HG02943 (cell line): ENCODE data around the gene ERV3-1.
"Not testable (repeated sequence)": the region's sequence is repeated elsewhere in the genome, so short reads cannot be mapped to it uniquely, and the experiment has no call there.

ENCODE experiments used
- ATAC-seq: cut with Tn5 transposase; IDR thresholded peaks from one replicate; pipeline ENCODE4 v1.9.1; 2021; ENCODE audit warnings: mild to moderate bottlenecking, low read depth, moderate library complexity; ENCODE audit not compliant: unreplicated experiment

ERV3-1 gene, protein sequence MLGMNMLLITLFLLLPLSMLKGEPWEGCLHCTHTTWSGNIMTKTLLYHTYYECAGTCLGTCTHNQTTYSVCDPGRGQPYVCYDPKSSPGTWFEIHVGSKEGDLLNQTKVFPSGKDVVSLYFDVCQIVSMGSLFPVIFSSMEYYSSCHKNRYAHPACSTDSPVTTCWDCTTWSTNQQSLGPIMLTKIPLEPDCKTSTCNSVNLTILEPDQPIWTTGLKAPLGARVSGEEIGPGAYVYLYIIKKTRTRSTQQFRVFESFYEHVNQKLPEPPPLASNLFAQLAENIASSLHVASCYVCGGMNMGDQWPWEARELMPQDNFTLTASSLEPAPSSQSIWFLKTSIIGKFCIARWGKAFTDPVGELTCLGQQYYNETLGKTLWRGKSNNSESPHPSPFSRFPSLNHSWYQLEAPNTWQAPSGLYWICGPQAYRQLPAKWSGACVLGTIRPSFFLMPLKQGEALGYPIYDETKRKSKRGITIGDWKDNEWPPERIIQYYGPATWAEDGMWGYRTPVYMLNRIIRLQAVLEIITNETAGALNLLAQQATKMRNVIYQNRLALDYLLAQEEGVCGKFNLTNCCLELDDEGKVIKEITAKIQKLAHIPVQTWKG

DNA sequence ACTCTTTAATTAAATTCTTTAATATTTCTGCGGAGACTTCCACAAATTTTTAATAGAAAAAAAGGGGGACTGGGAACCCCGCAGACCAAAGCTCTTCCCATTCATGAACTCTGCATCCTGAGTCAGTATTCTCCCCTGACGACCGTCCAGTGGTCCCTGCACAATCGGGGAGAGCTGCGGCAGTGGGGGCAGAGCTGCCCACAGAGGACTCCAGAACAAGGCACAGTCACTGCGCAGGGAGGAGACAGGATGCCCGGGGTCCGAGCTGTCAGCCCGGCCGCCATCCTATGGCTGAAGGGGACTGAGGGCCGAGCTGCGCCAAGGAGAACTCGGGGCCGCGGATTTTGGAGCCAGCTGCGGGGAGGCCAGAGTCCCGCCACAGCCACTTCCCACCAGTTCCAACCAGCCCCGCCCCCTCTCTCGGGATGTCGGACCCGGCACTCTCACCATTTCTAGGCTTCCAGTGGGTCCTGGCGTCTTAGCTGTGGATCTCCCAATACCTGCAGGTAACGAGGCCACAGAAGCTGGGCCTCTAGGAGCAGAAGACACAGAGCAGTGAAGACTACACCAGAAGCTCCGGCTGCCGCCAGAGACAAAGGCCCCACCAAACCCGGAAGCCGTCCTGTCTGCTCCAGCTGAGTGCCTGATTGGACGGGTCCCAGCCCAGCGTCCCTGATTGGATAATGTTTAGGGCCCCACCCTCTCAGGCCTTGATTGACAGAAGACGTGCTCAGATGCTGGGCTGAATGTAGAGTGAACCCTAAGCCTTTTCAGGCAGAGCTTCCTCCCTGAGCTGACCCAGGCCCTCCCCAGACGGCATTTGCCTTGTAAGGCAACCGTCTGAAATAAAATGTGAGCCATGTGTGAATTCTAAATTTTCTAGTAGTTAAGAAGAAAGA, at the start of gene ERV3-1:
TSS of gene ERV3-1 (minus strand) at position 594 of the 899 bp plus-strand sequence. CDS start 13,661 bp downstream, outside the sequence.
- ATAC-seq: peak; percentile 100

DNA sequence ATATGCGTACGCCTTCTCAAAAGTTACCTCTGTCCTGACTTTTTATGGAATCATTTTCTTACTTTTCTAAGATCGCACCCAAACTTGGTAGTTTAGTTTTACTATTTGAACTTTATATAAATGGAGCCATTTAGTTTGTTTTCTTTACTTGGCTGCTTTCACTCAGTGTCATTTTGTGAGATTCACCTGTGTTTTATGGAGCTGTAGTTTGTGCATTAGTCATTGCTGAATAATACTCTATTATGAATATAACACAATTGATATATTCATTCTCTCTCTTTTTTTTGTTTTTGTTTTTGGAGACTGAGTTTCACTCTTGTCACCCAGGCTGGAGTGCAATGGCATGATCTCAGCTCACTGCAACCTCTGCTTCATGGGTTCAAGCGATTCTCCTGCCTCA, 49.3 kb upstream of the ERV3-1 start:
- ATAC-seq: not testable (repeated sequence)

DNA sequence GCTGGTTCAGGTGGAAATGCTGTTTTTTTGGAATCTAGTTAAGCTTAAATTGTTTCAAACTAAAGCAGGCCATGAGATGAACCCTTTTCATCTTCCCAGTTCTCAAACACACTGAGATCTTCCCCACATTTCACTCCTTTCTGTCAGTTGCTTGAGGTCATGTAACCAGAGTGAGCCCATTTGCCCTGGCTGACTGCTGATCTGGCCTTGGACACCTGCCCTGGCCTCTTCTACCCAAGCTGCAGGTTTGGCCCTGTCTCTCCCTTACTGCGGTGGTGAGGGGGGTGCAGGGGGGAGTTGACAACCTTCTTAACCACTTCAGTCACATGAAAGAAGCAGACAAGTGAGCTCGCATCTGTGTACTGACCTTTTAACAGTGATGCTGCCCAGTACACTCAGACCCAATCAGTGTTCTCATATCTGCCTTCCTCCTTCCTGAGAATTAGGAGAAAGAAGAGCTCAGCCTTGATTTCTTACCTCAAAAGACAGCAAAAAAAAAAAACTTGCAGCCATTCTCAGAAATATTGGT, 48.0 kb upstream of the ERV3-1 start:
- ATAC-seq: not testable (repeated sequence)

DNA sequence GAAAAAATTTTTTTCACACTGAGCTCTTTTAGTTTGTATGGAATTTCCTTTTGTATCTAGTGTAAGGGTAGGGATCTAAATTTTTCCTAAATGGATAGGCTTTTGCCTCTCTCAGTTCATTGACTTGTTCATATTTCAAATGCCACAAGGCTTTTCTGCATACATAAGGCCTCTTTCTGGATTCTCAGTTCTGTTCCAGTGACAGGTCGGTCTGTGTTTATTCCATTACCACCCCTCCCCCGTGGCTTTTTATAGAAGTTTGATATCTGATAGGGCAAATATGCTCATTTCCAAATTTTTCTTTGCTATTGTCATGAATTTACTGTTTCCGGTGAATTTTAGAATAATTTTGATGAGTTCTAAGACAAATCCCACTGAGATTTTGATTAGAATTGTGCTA, 45.2 kb upstream of the ERV3-1 start:
- not testable (repeated sequence) for ATAC-seq

DNA sequence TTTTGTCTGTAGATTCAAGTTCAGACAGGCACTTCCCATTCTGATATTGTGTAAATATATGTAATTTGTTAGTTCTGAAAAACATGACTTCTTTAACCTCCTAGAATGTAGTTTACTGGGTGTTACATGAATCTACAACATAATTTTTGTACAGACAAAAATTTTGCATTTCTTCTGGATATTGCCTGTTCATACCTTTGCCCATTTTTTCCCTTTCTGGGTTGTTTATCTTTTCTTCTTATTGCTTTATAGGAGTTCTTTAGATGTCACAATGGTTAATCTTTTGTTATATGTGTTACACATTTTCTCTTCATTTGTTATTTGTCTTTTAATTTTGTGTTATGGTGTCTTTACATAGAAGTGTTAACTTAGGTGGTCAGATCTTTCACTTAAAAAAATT, 44.7 kb upstream of the ERV3-1 start:
- not testable (repeated sequence) for ATAC-seq

DNA sequence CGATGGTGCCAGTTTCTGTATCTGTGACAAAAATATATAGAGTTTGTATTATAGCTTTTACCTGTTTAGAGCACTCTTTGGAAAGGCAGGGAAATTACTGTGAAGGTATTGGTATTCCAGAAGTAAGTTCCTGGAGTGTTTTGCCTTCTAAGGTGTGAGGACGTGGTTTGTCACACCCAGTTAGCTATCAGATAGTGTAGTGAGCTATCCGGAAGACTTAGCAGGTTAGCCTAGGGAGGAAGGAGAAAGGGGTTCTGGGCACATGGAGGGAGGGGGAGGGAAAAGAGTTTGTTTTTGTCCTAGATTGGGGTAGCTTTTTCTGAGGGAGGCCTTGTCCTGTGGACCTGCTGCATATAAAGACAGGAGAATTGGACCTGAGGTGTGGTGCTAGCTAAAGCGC, 39.8 kb upstream of the ERV3-1 start:
- not testable (repeated sequence) for ATAC-seq

DNA sequence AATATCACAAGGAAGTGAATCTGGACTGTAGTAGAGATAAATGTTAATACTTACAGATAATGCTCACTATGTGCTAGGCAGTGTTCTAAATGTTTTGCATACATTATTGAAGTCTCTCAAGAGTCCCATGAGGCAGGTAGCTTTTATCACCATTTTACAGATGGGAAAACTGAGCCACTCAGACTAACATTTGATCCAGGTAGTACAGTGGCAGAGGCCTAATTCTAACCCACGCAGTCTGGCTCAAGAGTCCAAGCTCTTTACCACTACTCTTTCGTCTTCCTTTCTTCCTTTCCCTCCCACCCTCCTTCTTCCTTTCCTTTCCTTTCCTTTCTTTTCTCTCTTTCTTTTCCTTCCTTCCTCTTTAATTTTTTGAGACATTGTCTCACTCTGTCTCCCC, 39.1 kb upstream of the ERV3-1 start:
- not testable (repeated sequence) for ATAC-seq

DNA sequence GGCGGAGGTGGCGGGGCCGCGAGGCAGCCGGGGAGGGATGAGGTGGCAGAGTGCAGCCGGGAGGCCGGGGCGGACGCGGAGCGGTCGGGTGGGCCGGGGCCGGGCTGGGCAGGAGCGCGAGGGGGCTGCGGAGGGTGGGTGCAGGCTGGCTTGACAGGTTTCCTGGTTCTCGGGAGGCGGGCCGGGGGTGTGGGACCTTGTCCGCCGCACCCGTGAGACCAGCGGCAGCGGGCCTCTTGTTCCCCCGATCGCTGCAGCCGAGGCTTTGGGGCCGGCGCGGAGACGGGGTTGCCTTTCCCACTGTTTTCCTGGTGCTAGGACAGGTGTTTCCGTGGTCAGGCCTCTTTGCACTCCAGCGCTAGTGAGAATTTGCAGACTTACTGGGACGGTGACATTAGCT, 32.3 kb upstream of the ERV3-1 start:
- peak; percentile 6 for ATAC-seq

DNA sequence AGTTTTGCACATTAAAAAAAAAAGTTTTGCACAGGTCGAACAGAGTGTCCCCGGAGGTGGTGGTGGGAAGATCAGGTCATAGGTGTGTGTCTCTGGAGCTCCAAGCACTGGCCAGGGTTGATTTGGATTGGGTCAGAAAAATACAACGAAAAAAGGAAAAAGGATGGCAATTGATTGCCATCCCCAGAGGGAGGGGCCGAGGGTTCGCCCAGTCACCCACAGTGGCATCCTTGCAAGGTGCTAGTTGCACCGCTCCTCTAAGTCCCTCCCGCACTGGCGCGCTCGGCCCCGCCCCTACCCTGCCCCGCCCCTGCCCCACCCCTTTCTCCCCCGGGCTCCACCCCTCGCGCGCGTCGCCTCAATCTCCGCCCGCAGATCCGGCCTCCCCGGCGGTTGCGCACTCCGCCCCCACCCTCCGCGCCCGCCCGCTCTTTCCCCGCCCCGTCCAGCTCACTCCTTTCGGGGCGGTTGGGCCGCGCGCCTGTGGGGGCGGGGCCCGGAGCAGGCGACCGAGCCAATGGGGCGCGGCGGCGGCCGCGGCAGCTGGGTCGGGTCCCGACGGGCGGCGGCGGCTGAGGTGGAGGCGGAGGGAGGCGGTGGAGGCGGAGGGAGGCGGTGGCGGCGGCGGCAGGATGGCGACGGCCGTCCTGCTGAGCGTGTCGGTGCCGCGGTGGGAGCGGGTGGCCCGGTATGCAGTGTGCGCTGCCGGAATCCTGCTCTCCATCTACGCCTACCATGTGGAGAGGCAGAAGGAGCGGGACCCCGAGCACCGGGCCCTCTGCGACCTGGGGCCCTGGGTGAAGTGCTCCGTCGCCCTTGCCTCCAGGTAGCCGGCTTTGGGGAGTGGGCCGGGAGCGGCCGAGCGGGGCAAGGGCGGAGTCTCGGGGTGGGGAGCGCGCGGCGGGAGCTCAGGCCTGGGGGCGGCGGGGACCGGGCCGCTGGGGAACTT, 31.5 kb upstream of the ERV3-1 start:
- ATAC-seq: peak; percentile 90

DNA sequence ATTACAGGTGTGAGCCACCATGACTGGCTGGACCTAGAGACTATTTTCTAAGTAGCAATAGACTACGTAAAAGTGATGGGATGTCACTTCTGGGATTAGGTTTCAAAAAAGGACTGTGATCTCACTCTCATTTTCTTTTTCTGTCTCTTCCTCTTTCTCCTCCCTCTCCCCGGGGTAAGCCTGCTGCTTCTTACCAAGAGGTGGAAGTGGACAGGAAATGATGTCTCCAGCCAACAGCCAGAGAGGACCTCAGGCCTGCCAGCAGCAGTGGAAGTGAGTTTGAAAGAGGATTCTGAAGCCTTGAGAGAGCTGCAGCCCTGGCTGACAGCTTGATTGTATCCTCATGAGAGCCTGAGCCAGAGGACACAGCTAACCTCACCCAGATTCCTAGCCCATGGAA, 30.0 kb upstream of the ERV3-1 start:
- ATAC-seq: not testable (repeated sequence)

DNA sequence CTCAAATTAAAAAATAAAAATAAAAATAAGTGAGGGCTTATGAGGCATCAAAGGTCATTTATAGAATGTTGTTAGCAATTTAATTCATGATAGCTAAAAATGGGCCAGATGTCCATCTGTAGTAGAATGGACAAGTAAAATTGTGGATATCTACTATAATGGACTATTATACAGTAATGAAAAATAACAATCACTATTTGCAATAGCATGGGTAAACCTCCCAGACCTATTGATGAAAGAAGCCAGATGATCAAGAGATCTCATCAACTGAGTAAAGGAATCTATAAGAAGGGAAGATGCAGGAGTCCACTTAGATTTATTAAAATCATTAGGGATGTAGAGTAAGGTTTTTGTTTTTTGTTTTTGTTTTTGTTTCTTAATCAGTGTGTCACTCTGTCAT, 29.0 kb upstream of the ERV3-1 start:
- ATAC-seq: not testable (repeated sequence)

DNA sequence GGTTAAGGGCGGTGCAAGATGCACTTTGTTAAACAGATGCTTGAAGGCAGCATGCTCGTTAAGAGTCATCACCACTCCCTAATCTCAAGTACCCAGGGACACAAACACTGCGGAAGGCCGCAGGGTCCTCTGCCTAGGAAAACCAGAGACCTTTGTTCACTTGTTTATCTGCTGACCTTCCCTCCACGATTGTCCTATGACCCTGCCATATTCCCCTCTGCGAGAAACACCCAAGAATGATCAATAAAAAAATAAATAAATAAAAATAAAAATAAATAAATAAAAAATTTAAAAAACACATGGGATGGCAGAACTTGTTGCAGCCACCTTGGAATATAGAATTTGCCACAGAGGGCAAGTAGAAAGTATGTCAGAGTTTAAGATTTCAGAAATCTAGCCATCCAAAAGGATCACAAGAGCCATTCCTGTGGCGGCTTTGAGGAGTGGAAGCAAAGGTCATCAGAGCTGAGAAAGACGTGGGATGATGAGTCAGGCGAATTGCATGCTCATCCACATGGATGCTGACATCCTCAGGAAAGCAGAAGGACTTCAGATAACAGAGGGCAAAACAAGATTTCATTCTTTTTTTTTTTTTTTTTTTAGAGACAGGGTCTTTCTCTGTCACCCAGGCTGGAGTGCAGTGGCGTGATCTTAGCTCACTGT, 27.8 kb upstream of the ERV3-1 start:
- not testable (repeated sequence) for ATAC-seq

DNA sequence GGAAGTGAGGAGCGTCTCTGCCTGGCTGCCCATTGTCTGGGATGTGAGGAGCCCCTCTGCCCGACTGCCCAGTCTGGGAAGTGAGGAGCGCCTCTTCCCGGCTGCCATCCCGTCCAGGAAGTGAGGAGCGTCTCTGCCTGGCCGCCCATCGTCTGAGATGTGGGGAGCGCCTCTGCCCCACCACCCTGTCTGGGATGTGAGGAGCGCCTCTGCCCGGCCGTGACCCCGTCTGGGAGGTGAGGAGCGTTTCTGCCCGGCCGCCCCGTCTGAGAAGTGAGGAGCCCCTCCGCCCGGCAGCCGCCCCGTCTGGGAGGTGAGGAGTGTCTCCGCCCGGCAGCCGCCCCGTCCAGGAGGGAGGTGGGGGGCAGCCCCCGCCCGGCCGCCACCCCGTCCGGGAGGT, 26.9 kb upstream of the ERV3-1 start:
- ATAC-seq: not testable (repeated sequence)

DNA sequence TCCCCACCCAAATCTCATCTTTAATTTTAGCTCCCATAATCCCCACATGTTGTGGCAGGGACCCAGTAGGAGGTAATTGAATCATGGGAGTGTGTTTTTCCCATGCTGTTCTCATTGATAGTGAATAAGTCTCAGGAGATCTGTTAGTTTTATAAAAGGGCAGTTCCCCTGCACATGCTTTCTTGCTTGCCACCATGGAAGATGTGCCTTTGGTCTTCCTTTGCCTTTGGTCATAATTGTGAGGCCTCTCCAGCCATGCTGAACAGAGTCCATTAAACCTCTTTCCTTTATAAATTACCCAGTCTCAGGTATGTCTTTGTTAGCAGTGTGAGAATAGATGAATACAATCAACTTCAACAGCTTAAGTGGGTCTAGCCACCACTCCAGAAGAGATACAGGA, 18.5 kb upstream of the ERV3-1 start:
- not testable (repeated sequence) for ATAC-seq

DNA sequence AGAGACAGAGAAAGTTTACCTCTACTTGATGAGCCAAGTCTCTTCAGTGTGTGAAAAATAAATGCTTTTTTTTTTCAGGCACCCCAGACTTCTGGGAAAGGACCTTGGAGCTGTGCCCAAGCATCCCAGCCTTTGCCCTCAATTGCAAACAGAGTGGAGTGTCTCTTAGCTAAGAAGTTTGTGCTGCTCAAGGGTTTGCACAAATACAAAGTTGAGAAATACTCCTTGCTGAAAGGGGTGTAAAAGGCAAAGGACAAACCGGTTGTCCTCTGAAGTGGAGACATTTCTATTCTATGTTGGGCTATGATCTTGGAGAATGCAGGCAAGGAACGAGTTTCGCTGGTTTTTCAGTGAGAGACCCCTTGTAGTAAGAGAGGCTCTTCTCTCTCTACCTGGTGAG, 14.5 kb upstream of the ERV3-1 start:
- ATAC-seq: not testable (repeated sequence)

DNA sequence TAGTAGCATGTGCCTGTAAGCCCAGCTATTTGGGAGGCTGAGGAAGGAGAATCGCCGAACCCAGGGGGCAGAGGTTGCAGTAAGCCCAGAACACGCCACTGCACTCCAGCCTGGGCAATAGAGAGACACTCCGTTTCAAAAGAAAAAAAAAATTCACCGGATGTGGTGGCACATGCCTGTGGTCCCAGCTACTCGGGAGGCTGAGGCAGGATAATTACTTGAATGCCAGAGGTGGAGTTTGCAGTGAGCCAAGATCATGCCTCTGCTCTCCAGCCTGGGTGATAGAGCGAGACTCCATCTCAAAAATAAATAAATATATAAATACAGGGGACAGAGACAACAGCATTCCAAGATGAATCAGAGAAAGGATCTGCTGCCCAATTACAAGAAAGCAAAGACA, 3.4 kb upstream of the ERV3-1 start:
- ATAC-seq: not testable (repeated sequence)

DNA sequence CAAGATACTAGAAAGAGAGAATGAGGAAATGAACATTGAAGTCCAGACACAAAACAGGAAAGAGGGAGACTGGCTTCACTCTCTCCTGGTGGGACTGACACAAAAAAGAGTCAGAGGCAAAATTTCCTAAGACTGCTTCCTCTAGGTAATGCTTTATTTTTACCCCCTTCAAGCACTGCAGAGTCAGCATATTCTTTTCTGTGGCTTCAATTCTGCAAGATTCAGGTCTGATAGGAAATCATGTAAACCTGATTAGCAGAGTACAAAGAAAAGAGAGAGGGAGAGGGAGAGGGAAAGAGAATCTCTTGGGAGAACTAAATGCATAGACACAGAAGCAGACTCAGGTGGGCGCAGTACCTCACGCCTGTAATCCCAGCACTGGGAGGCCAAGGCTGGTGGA, 2.9 kb upstream of the ERV3-1 start:
- ATAC-seq: not testable (repeated sequence)

DNA sequence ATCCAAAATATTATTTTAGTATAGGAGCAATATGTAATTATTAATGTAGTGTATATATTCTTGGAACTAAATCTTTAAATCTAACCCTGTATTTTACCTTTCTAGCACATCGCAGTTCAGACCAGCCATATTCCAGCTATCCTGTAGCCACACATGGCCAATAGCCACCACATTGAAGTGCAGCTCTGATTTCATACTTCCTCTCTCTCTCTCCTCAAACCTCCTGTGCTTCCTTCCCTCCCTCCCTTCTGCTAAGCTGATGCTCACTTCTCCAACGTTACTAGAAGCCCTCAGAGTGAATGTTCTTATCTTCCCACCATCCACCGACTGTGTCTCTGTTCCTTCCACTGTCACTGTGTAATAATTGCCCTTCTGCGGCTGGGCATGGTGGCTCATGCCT, 549 bp upstream of the ERV3-1 start:
- ATAC-seq: not testable (repeated sequence)

DNA sequence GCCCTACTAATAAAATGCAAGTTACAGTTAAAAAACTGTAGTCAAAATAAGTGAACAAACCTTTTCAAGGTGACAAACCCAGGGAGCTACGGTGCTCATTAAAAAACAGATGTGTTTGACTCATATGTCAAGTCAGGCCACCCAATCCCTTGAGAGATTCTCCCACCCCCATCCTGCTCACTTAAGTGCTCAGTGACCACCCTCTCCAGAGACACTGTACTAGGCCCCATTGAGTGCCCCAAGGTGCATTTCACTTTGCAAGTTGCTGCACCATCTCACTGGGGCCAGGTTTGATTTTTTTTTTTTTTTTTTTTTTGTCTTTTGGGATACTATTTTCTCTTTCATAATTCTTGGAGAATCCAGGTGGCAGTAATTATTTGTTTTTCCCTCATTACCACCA, 1.9 kb downstream of the ERV3-1 start:
- no peak for ATAC-seq
